Suprapubic skin (tissue), 3 donors: ENCODE measurements around the gene MEF2B.

Experiments
- CTCF ChIP-seq, 2 donors: fragments of 200-600 bp in 1 of 2; fragments of 450-650 bp in 1 of 2; sonication (generic) in 1 of 2; IDR thresholded peaks; one replicate each; pipeline ENCODE4 v1.5.1; 2016 to 2019; ENCODE audit warnings: antibody characterized with exemption in 2 of 2, mild to moderate bottlenecking in 1 of 2, moderate library complexity in 1 of 2
- POLR2A ChIP-seq, 2 donors: fragments of 450-650 bp; IDR thresholded peaks; one replicate each; pipeline ENCODE4 v1.6.1; 2017; ENCODE audit warnings: antibody characterized with exemption in 2 of 2, mild to moderate bottlenecking in 2 of 2, moderate library complexity in 2 of 2

DNA sequence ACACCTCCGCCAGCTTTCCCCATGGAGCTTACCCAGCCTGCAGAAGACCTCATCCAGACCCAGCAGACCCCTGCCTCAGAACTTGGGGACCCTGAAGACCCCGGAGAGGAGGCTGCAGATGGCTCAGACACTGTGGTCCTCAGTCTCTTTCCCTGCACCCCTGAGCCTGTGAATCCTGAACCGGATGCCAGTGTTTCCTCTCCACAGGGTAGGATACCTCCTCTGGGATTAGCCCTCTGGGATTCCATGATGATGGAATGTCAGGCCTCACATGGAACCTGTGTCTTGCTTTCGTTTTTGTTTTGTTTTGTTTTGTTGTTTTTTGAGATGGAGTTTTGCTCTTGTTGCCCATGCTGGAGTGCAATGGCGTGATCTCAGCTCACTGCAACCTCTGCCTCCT, 23.9 kb upstream of the MEF2B start:
- TF ChIP-seq CTCF (IDR thresholded peaks at IDR 0.05): no peak
- TF ChIP-seq POLR2A (IDR thresholded peaks at IDR 0.05): no peak
